ENCODE measurements around the gene PRKAR2A. TPM values are rescaled to one million over a fixed set of nuclear protein-coding genes. Genes with fewer than 3 reads are reported as not detected.
"Not testable (repeated sequence)": the region's sequence is repeated elsewhere in the genome, so short reads cannot be mapped to it uniquely, and the experiment has no call there.

Gene PRKAR2A
- polyA plus RNA-seq, 3 donors = 40.0 to 49.8 (median 47.0) TPM

GRCh38 chr3:48795997-48796732 is 51.5 kb downstream of the PRKAR2A start:
- peak in 1 of 11 donors; percentile 26 for DNase-seq (ENCODE audit: extremely low read depth in 1 of 11, low read depth in 9 of 11, low spot score in 4 of 11)

DNA sequence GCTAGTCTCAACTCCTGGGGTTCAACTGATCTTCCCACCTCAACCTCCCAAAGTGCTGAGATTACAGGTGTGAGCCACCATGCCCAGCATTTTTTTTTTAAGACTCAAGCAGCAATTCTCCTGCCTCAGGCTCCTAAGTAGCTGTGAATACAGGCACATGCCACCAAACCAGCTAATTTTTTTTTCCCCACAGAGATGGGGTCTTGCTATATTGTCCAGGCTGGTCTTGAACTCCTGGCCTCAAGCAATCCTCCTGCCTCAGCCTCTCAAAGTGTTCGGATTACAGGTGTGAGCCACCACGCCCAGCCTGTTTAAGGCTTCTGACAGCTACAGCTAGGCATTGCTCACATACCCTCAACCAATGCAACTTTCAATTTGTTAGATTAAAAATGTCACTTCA is 54.2 kb downstream of the PRKAR2A start:
- not testable (repeated sequence) for DNase-seq (ENCODE audit: extremely low read depth in 1 of 11, low read depth in 9 of 11, low spot score in 4 of 11)

DNA sequence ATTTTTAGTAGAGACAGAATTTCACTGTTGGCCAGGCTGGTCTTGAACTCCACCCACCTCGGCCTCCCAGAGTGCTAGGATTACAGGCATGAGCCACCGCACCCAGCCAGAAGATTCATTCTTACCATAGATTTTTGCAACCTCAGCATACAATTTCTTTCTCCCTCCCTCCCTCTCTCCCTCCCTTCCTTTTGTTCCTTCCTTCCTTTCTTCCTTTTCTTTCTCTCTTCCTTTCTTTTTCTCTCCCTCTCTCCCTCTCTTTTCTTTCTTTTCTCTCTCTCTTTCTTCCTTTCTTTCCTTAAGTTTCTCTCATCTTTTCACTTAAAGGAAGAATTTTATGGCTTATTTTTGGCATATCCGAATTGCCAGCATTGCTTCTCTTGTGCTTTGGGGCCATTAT is 58.0 kb downstream of the PRKAR2A start:
- no peak for DNase-seq (ENCODE audit: extremely low read depth in 1 of 11, low read depth in 9 of 11, low spot score in 4 of 11)

DNA sequence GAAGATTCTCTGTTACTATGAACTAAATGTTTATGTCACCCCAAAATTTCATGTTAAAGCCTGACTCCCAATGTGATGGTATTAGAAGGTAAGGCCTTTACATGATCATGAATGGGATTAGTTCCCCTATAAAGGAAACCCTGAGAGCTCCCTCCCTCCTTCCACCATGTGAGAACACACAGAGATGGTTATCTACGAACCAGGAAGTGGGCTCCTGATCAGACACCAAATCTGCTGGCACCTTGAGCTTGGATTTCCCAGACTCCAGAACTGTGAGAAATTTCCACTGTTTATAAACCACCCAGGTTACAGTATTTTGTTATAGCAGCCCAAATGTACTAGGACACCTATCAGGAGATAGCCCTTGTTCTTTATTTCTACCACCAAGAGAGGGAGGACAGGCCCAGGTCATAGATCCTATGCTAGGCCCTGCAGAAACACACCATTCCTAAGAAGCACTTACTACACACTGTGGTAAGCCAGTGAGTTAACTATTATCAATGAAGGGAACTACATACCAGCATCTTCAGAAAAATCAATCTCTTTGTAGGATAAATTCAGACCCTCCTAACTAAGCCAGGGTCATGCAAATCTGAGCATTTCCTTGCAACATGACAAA is 59.0 kb downstream of the PRKAR2A start:
- no peak for DNase-seq (ENCODE audit: extremely low read depth in 1 of 11, low read depth in 9 of 11, low spot score in 4 of 11)

DNA sequence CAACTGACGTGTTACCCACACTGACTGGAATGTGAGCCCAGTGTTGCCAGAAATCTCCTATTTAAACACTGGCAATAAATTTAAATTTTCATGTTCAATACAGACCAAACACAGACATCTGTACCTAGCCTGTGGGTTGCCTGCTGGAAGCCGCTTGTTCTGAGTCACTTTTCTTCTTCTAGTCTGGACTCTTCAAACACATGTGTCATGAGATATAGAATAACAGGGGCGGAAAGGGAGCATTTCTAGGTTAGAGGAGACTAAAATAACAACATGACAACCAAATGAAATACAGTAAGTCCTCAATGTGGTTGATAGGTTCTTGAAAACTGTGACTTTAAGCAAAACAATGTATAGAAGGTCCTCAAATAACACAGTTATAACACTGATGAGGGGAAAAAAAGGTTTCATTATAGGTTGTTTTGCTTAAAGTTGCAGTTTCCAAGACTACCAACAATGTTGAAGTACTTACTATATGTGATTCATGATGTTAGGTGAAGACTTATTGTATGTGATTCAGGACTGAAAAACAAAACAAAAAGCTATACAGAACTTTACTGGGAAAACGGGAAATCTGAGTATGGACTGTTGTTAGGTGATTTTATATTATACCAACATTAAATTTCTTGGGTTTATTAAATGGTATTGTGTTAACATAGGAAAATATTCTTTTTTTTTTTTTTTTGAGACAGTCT is 63.1 kb downstream of the PRKAR2A start:
- peak in 1 of 11 donors; percentile 39 for DNase-seq (ENCODE audit: extremely low read depth in 1 of 11, low read depth in 9 of 11, low spot score in 4 of 11)

GRCh38 chr3:48783304-48783703 is 64.4 kb downstream of the PRKAR2A start:
- no peak for DNase-seq (ENCODE audit: extremely low read depth in 1 of 11, low read depth in 9 of 11, low spot score in 4 of 11)

- DNase-seq (ENCODE audit: extremely low read depth in 1 of 11, low read depth in 9 of 11, low spot score in 4 of 11) = no peak
Observed at GRCh38 chr3:48782046-48782445, 65.6 kb downstream of the PRKAR2A start.

GRCh38 chr3:48778565-48778964 is 69.1 kb downstream of the PRKAR2A start:
- DNase-seq (ENCODE audit: extremely low read depth in 1 of 11, low read depth in 9 of 11, low spot score in 4 of 11) = not testable (repeated sequence)

DNA sequence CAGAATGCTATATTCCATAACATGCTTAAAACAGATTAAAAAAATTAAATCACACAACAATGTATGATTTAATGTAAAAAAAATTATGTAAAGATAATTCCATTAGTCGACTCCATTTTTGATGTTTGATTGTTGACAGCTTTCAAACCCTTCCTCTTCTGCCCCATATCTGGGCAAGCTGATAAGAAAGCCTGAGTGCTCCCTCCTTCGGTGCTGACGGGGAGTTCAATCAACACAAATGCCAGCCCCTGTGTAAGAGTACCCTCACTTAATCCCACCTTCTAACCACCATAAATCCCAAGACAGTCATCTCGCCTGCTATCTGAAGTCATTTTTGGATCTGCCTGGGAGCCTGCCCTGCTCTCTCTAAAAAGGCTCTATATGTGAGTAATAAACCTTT is 70.8 kb downstream of the PRKAR2A start:
- DNase-seq (ENCODE audit: extremely low read depth in 1 of 11, low read depth in 9 of 11, low spot score in 4 of 11) = no peak

DNA sequence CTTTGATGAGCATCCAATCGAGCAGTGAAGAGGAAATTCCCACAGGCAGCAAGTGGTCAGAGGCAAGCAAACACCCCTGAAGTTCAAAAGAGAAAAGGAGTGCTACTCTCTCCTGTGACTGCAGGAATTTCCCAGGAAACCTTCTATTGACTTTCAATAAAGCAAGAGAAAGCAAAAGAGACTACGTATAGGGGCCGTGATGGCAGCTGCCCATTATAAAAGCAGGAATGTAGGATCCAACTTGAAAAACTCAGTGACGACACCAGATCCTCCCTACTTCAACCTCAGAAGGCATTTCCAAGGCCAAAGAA is 77.5 kb downstream of the PRKAR2A start:
- DNase-seq (ENCODE audit: extremely low read depth in 1 of 11, low read depth in 9 of 11, low spot score in 4 of 11) = no peak

GRCh38 chr3:48765376-48765775 is 82.3 kb downstream of the PRKAR2A start:
- no peak for DNase-seq (ENCODE audit: extremely low read depth in 1 of 11, low read depth in 9 of 11, low spot score in 4 of 11)

GRCh38 chr3:48762816-48763215 is 84.9 kb downstream of the PRKAR2A start:
- DNase-seq (ENCODE audit: extremely low read depth in 1 of 11, low read depth in 9 of 11, low spot score in 4 of 11) = no peak

- DNase-seq (ENCODE audit: extremely low read depth in 1 of 11, low read depth in 9 of 11, low spot score in 4 of 11) = not testable (repeated sequence)
Observed at GRCh38 chr3:48759991-48760540, 87.6 kb downstream of the PRKAR2A start.

DNA sequence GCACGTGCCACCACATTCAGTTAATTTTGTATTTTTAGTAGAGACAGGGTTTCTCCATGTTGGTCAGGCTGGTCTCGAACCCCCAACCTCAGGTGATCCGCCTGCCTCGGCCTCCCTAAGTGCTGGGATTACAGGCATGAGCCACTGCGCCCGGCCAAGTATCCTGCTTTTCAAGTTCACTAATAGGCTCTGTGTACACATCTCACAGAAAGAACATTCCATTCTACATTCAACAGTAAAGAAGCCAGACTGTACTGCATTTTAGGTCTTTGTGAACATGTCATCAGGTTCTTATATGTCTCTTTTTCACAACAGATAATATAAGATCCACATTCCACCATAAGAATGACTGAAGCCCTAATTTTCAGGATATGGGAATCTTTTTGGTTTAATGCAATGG is 88.1 kb downstream of the PRKAR2A start:
- DNase-seq (ENCODE audit: extremely low read depth in 1 of 11, low read depth in 9 of 11, low spot score in 4 of 11) = not testable (repeated sequence)

- no peak for DNase-seq (ENCODE audit: extremely low read depth in 1 of 11, low read depth in 9 of 11, low spot score in 4 of 11)
Observed at GRCh38 chr3:48759071-48759470, 88.6 kb downstream of the PRKAR2A start.

DNA sequence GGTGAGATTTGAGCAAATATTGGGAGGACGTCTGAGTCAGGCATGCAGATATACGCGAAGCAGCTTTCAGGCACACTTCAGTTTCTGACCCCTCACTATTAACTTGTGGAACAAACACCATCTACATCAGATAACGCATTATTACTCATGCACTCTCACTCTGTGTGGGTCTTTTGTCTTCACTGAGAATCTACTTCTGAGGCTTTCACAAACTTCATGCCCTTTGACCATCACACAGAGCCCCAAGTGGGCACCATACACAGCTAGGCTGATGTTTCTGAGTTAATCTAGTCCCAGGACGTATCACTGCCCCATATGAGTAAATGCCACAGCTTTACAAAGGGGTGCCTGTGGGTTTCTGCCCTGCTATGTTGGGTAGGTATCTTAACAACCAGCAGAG is 91.0 kb downstream of the PRKAR2A start:
- DNase-seq (ENCODE audit: extremely low read depth in 1 of 11, low read depth in 9 of 11, low spot score in 4 of 11) = no peak

GRCh38 chr3:48750856-48751255 is 96.8 kb downstream of the PRKAR2A start:
- DNase-seq (ENCODE audit: extremely low read depth in 1 of 11, low read depth in 9 of 11, low spot score in 4 of 11) = no peak

- no peak for DNase-seq (ENCODE audit: extremely low read depth in 1 of 11, low read depth in 9 of 11, low spot score in 4 of 11)
Observed at GRCh38 chr3:48748754-48749153, 98.9 kb downstream of the PRKAR2A start.

DNA sequence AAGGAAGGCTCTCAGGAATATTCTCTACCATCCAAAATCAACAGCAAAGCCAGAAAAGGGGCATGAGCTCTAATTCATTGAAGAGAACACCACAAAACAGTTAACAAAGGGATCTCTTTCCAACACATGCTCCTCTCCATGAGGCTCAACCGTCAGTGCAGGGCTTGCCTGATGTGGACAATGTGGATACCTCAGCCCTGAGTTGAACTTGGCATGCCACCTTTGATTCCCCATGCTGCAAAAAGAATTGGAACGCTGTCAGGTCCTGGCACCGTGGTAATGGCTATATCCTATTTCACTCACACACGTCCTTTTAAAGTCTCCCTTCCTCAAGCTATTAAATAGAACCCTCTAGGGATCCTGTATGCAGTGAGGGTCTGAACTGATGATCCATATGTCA is 100.0 kb downstream of the PRKAR2A start:
- no peak for DNase-seq (ENCODE audit: extremely low read depth in 1 of 11, low read depth in 9 of 11, low spot score in 4 of 11)

- no peak for DNase-seq (ENCODE audit: extremely low read depth in 1 of 11, low read depth in 9 of 11, low spot score in 4 of 11)
Observed at GRCh38 chr3:48747015-48747615, 100.6 kb downstream of the PRKAR2A start.

All from renal cortex interstitium (tissue), 11 donors.